Measurements from ENCODE around the gene ZDHHC7.

DNA sequence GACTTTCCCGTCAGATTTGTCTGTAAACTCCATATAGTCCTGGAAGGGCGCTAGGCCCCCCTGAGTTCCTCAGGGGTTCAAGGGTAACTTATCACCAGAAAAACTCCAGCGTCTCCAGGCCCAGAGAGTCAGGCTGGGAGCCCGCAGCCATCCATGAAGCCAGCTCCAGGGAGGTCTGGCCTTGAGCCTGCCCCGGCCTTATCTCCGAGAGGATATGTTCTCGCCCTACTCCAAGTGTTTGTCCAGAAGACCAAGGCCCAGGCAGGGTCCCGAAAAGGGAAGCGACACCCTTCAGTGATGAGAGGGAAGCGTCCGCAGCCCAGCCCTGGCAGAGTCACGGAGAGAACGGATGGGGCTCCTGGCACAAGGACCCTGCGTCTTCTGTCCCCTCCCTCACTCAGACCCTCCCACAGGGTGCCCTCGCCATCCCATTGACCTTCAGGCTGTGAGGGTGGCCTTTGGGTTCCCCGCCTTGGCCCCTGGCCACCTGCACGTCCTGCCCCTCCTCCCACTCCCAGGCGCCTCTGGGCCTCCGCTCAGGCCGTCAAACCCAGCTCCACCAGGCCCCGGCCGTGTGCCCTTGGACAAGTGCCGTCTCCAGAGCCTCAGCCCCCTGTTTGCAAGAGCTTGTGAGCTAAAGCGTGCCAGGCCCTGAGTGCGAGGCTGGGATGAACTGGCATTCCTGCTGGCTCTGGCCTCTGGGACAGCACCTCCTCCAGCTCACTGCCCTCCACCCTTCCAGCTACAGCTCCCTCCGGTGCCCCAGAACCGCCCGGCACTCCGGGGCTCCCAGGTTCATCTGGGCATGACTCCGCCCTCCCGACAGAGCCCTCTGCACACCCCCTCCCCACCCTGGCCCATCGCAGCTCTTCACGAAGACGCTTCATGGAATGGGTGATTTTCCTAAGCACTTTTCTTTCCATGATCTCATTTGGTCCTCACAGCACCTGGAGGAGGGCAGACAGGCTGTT lies 83.4 kb downstream of the ZDHHC7 start:
- TF ChIP-seq POLR2A (IDR thresholded peaks at IDR 0.05): no peak
- TF ChIP-seq, protein P1, sequence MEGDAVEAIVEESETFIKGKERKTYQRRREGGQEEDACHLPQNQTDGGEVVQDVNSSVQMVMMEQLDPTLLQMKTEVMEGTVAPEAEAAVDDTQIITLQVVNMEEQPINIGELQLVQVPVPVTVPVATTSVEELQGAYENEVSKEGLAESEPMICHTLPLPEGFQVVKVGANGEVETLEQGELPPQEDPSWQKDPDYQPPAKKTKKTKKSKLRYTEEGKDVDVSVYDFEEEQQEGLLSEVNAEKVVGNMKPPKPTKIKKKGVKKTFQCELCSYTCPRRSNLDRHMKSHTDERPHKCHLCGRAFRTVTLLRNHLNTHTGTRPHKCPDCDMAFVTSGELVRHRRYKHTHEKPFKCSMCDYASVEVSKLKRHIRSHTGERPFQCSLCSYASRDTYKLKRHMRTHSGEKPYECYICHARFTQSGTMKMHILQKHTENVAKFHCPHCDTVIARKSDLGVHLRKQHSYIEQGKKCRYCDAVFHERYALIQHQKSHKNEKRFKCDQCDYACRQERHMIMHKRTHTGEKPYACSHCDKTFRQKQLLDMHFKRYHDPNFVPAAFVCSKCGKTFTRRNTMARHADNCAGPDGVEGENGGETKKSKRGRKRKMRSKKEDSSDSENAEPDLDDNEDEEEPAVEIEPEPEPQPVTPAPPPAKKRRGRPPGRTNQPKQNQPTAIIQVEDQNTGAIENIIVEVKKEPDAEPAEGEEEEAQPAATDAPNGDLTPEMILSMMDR (IDR thresholded peaks at IDR 0.05): no peak

Data from suprapubic skin (tissue), 3 donors.